Thoracic aorta (tissue), 2 donors: ENCODE results near the gene SH3TC1. TPM values are rescaled to one million over a fixed set of nuclear protein-coding genes. Genes with fewer than 3 reads are reported as not detected.

ENCODE experiments used
- ATAC-seq: fragments of 150-250 bp; one replicate; pipeline ENCODE4 v1.8.0; 2017; ENCODE audit warnings: low read depth; ENCODE audit not compliant: insufficient number of reproducible peaks, low FRiP score
- DNase-seq: peaks from one replicate; pipeline ENCODE4 v3.0.0-alpha.2; 2020; ENCODE audit warnings: low spot score
- H3K27ac ChIP-seq, 2 donors: fragments of 200-600 bp; sonication (generic); 1 replicate in 1 of 2; 2 replicates in 1 of 2; pipeline ENCODE4 v1.5.1; 2016; ENCODE audit warnings: mild to moderate bottlenecking in 2 of 2, moderate library complexity in 2 of 2
- H3K27me3 ChIP-seq: fragments of 200-600 bp; sonication (generic); replicated peaks from 2 replicates; pipeline ENCODE4 v1.6.0; 2016; ENCODE audit warnings: mild to moderate bottlenecking; ENCODE audit not compliant: insufficient read depth
- H3K36me3 ChIP-seq: fragments of 200-600 bp; sonication (generic); one replicate; pipeline ENCODE4 v1.5.1; 2016
- H3K4me1 ChIP-seq, 2 donors: fragments of 200-600 bp; sonication (generic); 1 replicate in 1 of 2; 2 replicates in 1 of 2; pipeline versions ENCODE4 v1.5.1 to v1.6.0; 2016; ENCODE audit warnings: low read depth in 2 of 2, mild to moderate bottlenecking in 1 of 2; ENCODE audit not compliant: control insufficient read depth in 1 of 2
- H3K4me3 ChIP-seq: fragments of 200-600 bp; sonication (generic); 2 replicates; pipeline ENCODE4 v1.5.1; 2016; ENCODE audit warnings: mild to moderate bottlenecking
- H3K9me3 ChIP-seq: fragments of 200-600 bp; sonication (generic); 2 replicates; pipeline ENCODE4 v1.5.1; 2016
- CTCF ChIP-seq: fragments of 200-600 bp; sonication (generic); IDR thresholded peaks from one replicate; pipeline ENCODE4 v1.5.1; 2019; ENCODE audit warnings: antibody characterized with exemption
- total RNA-seq, 2 donors: library from RNA; depleted of rRNA; stranded (reverse); fragments of >200 nt; gene quantifications; one replicate each; pipeline versions ENCODE4 v1.1.0 to v1.2.3, GENCODE V29; 2016

SH3TC1 gene
- total RNA-seq, 2 donors from 2014 or later, result 63.2 to 68.6 TPM

GRCh38 chr4:8268211-8268610, 69.1 kb downstream of the SH3TC1 start:
- H3K27ac ChIP-seq, result no peak overlapping the region
- H3K9me3 ChIP-seq, result no peaks in the 10 kb centered on the region

GRCh38 chr4:8268901-8269534, 69.9 kb downstream of the SH3TC1 start:
- peak overlapping the region; percentile 67 for H3K4me3 ChIP-seq
- ATAC-seq, result no peak
- no peaks in the 10 kb centered on the region for H3K27me3 ChIP-seq
- DNase-seq, result no peak
- no peaks in the 10 kb centered on the region for H3K36me3 ChIP-seq
- peaks cover 2 to 38% of the 10 kb centered on the region in 2 donors for H3K4me1 ChIP-seq
- H3K27ac ChIP-seq, result no peak overlapping the region
- TF ChIP-seq CTCF, result no peak
- no peaks in the 10 kb centered on the region for H3K9me3 ChIP-seq

More at GRCh38 chr4:8268211-8268610, 69.1 kb downstream of the SH3TC1 start:
- peaks cover 2 to 36% of the 10 kb centered on the region in 2 donors for H3K4me1 ChIP-seq
- no peak for ATAC-seq
- no peak overlapping the region for H3K4me3 ChIP-seq
- no peaks in the 10 kb centered on the region for H3K36me3 ChIP-seq
- no peak for DNase-seq
- no peak for TF ChIP-seq CTCF
- no peaks in the 10 kb centered on the region for H3K27me3 ChIP-seq

- Histone ChIP-seq H3K36me3 (no peaks in the 10 kb centered on the region), H3K9me3 (no peaks in the 10 kb centered on the region), H3K4me1 (peaks cover 2 to 42% of the 10 kb centered on the region in 2 donors), H3K27ac (no peak within 1 kb of the TSS), H3K27me3 (no peaks in the 10 kb centered on the region), H3K4me3 (peak within 1 kb of the TSS; percentile 67)
- ATAC-seq, result no peak
- TF ChIP-seq CTCF, result no peak
- DNase-seq, result no peak
Observed at GRCh38 chr4:8269535-8270417, 70.7 kb downstream of the SH3TC1 start, which contains the start of gene HTRA3. HTRA3 (plus strand) TSS chr4:8269754; CDS start chr4:8269969, 215 bp downstream.

DNA sequence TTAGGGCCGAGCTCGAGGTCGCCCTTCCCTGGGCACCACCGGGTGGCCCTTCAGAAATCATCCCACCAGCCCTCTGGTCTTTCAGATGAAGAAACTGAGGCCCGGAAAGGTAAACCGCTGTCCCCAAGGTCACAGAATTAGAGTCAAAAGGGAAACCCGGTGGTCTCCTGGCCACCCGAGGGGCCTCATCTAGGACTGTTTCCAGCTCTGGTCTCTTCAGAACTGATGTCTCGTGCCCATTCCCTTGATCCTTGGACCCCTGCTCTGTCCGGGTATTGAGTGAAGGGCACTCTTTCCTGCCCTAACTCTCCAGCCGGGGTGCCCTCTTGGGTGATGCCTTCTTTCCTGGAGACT, 71.3 kb downstream of the SH3TC1 start:
- peaks cover 5 to 48% of the 10 kb centered on the region in 2 donors for H3K4me1 ChIP-seq
- no peaks in the 10 kb centered on the region for H3K36me3 ChIP-seq
- ATAC-seq, result no peak
- no peak overlapping the region for H3K27ac ChIP-seq
- peak overlapping the region; percentile 67 for H3K4me3 ChIP-seq
- H3K9me3 ChIP-seq, result no peaks in the 10 kb centered on the region
- no peaks in the 10 kb centered on the region for H3K27me3 ChIP-seq
- TF ChIP-seq CTCF, result no peak
- no peak for DNase-seq
